ENCODE data around the gene MLLT3. TPM values are rescaled to one million over a fixed set of nuclear protein-coding genes. Genes with fewer than 3 reads are reported as not detected.

The MLLT3 gene
- total RNA-seq, 4 donors from 2014 or later = 4.0 to 6.4 (median 4.5) TPM

- TF ChIP-seq POLR2A (IDR thresholded peaks at IDR 0.05) (no peak), CTCF (IDR thresholded peaks at IDR 0.05 in 4 of 5, conservative IDR thresholded peaks at IDR 0.05 in 1 of 5) (no peak)
- no peak overlapping the region for H3K4me3 ChIP-seq
- no peaks in the 10 kb centered on the region for H3K4me1 ChIP-seq
- DNase-seq (no peak), ATAC-seq (no peak)
- in situ Hi-C loops (cut with MboI; ENCODE audit: low sequenced_read_pairs in 4 of 4) = no loop called here
- no peaks in the 10 kb centered on the region for H3K9me3 ChIP-seq
- intact Hi-C loops (cut with DNase I; ENCODE audit: low total_unique reads) = no loop called here
- H3K36me3 ChIP-seq = no peaks in the 10 kb centered on the region
- H3K27ac ChIP-seq = no peak overlapping the region
- H3K27me3 ChIP-seq = no peaks in the 10 kb centered on the region
Measured at GRCh38 chr9:20292002-20292401, 330.3 kb downstream of the MLLT3 start.

Small RNA genes within 50 kb of the gene (microRNA-seq; reads per million reads assigned to microRNA genes)
- gene MIR4473 (ENCODE audit: borderline replicate concordance in 2 of 2) = 5.9 to 6.8 reads per million in 2 donors
- 0 reads per million in 2 donors for gene MIR4474 (ENCODE audit: borderline replicate concordance in 2 of 2)

Other genes with a start within 250 kb of the MLLT3 start
- 10 to 100 TPM; 19.5 to 36.0 (median 28.6) TPM for gene FOCAD, start 61.8 kb upstream of the MLLT3 start, total RNA-seq